ENCODE results near the gene ECPAS. TPM values are rescaled to one million over a fixed set of nuclear protein-coding genes. Genes with fewer than 3 reads are reported as not detected.
A peak's percentile ranks its signal among the peaks of the same experiment; 100 is the strongest.

The ECPAS gene
- polyA plus RNA-seq, 1 donor (not counting 4 experiments of a cell fraction or from before 2014, with no cell fraction given): 53.5 TPM

- Histone ChIP-seq H3K4me1 (ENCODE audit: control insufficient read depth, extremely low read depth, insufficient read depth, low read length) (no peaks in the 10 kb centered on the region), H3K4me3 (ENCODE audit: control insufficient read depth in 2 of 3, extremely low read depth in 1 of 3, insufficient read depth in 2 of 3, low read depth in 1 of 3, low read length in 3 of 3) (no peak overlapping the region), H3K9me3 (ENCODE audit: control insufficient read depth, low read depth, low read length) (no peaks in the 10 kb centered on the region), H3K79me2 (ENCODE audit: control insufficient read depth, insufficient read depth, low read length) (peaks cover 96% of the 10 kb centered on the region), H3K27ac (ENCODE audit: control insufficient read depth, insufficient read depth, low read length) (no peak overlapping the region), H2AFZ (ENCODE audit: control insufficient read depth, low read length) (no peak overlapping the region), H3K27me3 (ENCODE audit: control insufficient read depth, extremely low read depth, insufficient read depth, low read length) (no peaks in the 10 kb centered on the region), H3K4me2 (ENCODE audit: control insufficient read depth, extremely low read depth, insufficient read depth, low read depth, low read length) (no peak overlapping the region), H3K9ac (ENCODE audit: control insufficient read depth, extremely low read depth, insufficient read depth, low read length) (no peak overlapping the region), H4K20me1 (ENCODE audit: control insufficient read depth, extremely low read depth, insufficient read depth, low read length) (peaks cover 8% of the 10 kb centered on the region), H3K36me3 (ENCODE audit: control insufficient read depth in 2 of 2, extremely low read depth in 1 of 2, insufficient read depth in 2 of 2, low read length in 2 of 2) (no peaks in the 10 kb centered on the region), H3K9me1 (ENCODE audit: control insufficient read depth, extremely low read depth, insufficient read depth, low read length) (no peaks in the 10 kb centered on the region)
- FAIRE-seq (peak; percentile 20), DNase-seq (ENCODE audit: low read depth, low spot score) (no peak)
- no peak for TF ChIP-seq EZH2 (IDR thresholded peaks at IDR 0.05; ENCODE audit: low read length)
- TF ChIP-seq, protein P1, sequence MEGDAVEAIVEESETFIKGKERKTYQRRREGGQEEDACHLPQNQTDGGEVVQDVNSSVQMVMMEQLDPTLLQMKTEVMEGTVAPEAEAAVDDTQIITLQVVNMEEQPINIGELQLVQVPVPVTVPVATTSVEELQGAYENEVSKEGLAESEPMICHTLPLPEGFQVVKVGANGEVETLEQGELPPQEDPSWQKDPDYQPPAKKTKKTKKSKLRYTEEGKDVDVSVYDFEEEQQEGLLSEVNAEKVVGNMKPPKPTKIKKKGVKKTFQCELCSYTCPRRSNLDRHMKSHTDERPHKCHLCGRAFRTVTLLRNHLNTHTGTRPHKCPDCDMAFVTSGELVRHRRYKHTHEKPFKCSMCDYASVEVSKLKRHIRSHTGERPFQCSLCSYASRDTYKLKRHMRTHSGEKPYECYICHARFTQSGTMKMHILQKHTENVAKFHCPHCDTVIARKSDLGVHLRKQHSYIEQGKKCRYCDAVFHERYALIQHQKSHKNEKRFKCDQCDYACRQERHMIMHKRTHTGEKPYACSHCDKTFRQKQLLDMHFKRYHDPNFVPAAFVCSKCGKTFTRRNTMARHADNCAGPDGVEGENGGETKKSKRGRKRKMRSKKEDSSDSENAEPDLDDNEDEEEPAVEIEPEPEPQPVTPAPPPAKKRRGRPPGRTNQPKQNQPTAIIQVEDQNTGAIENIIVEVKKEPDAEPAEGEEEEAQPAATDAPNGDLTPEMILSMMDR (optimal IDR thresholded peaks at IDR 0.05 in 1 of 3, IDR thresholded peaks at IDR 0.05 in 1 of 3, conservative IDR thresholded peaks at IDR 0.05 in 1 of 3; ENCODE audit: extremely low read depth in 1 of 3, insufficient read depth in 2 of 3, low read length in 3 of 3): no peak
- dilution Hi-C loops (cut with MboI; ENCODE audit: extremely low pct_ligation_motif_present, low sequenced_read_pairs): no loop called here
Observed at GRCh38 chr9:111458139-111459009, 25.8 kb downstream of the ECPAS start.

DNA sequence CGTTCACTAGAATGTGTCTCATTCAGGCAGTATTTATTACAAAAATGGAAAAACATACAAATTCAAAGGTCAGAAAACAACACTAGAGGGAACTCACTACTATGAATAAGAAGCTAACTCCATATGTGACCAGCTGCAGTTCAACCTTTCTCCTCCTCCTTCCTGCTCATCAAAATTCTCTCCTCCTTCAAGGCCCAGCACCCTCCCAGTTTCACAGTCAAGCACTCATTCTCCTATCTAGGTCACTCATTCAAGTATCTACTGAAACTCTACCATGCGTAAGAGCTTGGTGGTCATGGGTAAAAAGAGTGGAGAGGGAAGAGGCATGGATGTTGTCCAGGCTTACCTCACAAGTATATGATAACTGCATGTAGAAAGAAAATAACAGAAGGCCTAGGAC, 27.7 kb downstream of the ECPAS start:
- FAIRE-seq: no peak
- Histone ChIP-seq H3K9ac (ENCODE audit: control insufficient read depth, extremely low read depth, insufficient read depth, low read length) (no peak overlapping the region), H3K79me2 (ENCODE audit: control insufficient read depth, insufficient read depth, low read length) (peaks cover 95% of the 10 kb centered on the region), H3K4me1 (ENCODE audit: control insufficient read depth, extremely low read depth, insufficient read depth, low read length) (no peaks in the 10 kb centered on the region), H3K9me3 (ENCODE audit: control insufficient read depth, low read depth, low read length) (no peaks in the 10 kb centered on the region), H3K36me3 (ENCODE audit: control insufficient read depth in 2 of 2, extremely low read depth in 1 of 2, insufficient read depth in 2 of 2, low read length in 2 of 2) (no peaks in the 10 kb centered on the region), H3K4me3 (ENCODE audit: control insufficient read depth in 2 of 3, extremely low read depth in 1 of 3, insufficient read depth in 2 of 3, low read depth in 1 of 3, low read length in 3 of 3) (no peak overlapping the region), H3K9me1 (ENCODE audit: control insufficient read depth, extremely low read depth, insufficient read depth, low read length) (no peaks in the 10 kb centered on the region), H4K20me1 (ENCODE audit: control insufficient read depth, extremely low read depth, insufficient read depth, low read length) (peaks cover 8% of the 10 kb centered on the region), H3K27me3 (ENCODE audit: control insufficient read depth, extremely low read depth, insufficient read depth, low read length) (no peaks in the 10 kb centered on the region), H3K27ac (ENCODE audit: control insufficient read depth, insufficient read depth, low read length) (no peak overlapping the region), H2AFZ (ENCODE audit: control insufficient read depth, low read length) (no peak overlapping the region), H3K4me2 (ENCODE audit: control insufficient read depth, extremely low read depth, insufficient read depth, low read depth, low read length) (no peak overlapping the region)
- TF ChIP-seq, protein P1 (optimal IDR thresholded peaks at IDR 0.05 in 1 of 3, IDR thresholded peaks at IDR 0.05 in 1 of 3, conservative IDR thresholded peaks at IDR 0.05 in 1 of 3; ENCODE audit: extremely low read depth in 1 of 3, insufficient read depth in 2 of 3, low read length in 3 of 3): no peak
- no peak for TF ChIP-seq EZH2 (IDR thresholded peaks at IDR 0.05; ENCODE audit: low read length)
- dilution Hi-C loops (cut with MboI; ENCODE audit: extremely low pct_ligation_motif_present, low sequenced_read_pairs): no loop called here
- no peak for DNase-seq (ENCODE audit: low read depth, low spot score)
